NT2/D1 (cell line): ENCODE data around the gene PLEKHA4.

Source experiments
- SUZ12 ChIP-seq: IDR thresholded peaks from 2 replicates; pipeline ENCODE4 v1.6.1; 2011; ENCODE audit not compliant: insufficient read length, insufficient read depth; ENCODE audit errors: extremely low read depth
- YY1 ChIP-seq: IDR thresholded peaks from 2 replicates; pipeline ENCODE4 v1.6.1; 2011; ENCODE audit not compliant: insufficient read length, insufficient read depth
- ZNF274 ChIP-seq: IDR thresholded peaks from 2 replicates; pipeline ENCODE4 v1.6.1; 2011; ENCODE audit warnings: mild to moderate bottlenecking, low read depth, low read length

DNA sequence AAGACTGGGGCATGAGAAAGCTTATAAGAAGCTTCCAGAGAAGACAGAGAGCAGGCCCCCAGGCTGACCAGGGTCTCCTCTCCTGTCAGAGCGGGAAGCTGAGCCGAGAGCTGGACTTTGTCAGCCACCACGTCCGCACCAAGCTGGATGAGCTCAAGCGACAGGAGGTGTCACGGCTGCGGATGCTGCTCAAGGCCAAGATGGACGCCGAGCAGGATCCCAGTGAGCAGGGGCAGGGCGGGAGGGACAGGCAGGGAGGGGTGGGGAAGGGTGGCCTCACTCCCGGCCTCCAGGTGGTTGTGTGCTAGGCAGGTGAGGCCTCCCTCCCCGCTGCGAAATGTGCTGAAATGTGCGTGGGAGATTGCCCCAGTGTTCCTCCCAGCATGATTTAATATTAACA lies 37.2 kb upstream of the PLEKHA4 start:
- TF ChIP-seq ZNF274 (no peak), YY1 (no peak), SUZ12 (no peak)
